ENCODE data around the gene SLC9A3. TPM values are rescaled to one million over a fixed set of nuclear protein-coding genes. Genes with fewer than 3 reads are reported as not detected.
A peak's percentile ranks its signal among the peaks of the same experiment; 100 is the strongest.

SLC9A3 gene
- total RNA-seq, 4 donors from 2014 or later = 5.9 to 8.2 (median 7.6) TPM

DNA sequence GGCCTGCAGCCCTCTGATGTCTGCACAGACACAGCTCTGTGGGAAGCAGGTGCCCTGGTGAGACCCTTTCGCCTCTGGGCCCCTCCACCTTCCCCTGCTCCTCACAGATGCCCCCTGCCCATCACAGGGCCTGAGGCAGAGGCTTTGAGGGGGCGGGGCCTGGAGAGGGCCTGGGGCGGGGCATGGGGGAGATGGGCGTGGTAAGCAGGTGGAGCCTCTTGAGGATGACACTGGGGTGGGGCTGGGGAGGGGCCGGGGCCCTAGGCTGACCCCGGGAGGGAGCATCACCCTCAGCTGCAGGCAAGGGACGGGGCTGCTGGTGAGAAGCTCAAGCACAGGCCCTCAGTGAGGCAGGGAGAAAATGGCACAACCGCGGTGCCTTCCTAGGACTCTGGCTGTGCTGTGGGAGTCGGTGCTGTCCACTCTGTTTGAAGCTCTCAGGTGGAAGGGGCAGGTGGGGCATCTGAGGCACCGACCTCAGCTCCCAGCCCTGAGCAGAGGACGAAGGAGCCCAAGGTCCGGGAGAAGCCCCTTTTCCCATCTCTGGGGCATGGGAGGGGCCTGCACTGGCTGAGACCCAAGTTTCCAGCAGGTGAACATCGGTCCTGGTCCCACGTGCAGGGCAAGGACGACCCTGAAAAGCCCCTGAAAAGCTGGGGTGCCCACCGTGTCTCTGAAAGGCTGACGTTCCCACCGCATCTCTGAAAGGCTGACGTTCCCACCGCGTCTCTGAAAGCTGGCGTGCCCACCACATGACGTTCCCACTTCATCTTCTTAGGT is 17.5 kb upstream of the SLC9A3 start:
- no peak for DNase-seq
- no peaks in the 10 kb centered on the region for H3K9me3 ChIP-seq
- no peaks in the 10 kb centered on the region for H3K27me3 ChIP-seq
- H3K36me3 ChIP-seq = no peaks in the 10 kb centered on the region
- no peak overlapping the region for H3K27ac ChIP-seq
- 69 to 82% methylated on average over 15 to 20 of the region's 24 CpGs for WGBS, 2 donors
- H3K4me1 ChIP-seq = no peaks in the 10 kb centered on the region
- TF ChIP-seq POLR2A (IDR thresholded peaks at IDR 0.05) = no peak
- TF ChIP-seq, protein P1, sequence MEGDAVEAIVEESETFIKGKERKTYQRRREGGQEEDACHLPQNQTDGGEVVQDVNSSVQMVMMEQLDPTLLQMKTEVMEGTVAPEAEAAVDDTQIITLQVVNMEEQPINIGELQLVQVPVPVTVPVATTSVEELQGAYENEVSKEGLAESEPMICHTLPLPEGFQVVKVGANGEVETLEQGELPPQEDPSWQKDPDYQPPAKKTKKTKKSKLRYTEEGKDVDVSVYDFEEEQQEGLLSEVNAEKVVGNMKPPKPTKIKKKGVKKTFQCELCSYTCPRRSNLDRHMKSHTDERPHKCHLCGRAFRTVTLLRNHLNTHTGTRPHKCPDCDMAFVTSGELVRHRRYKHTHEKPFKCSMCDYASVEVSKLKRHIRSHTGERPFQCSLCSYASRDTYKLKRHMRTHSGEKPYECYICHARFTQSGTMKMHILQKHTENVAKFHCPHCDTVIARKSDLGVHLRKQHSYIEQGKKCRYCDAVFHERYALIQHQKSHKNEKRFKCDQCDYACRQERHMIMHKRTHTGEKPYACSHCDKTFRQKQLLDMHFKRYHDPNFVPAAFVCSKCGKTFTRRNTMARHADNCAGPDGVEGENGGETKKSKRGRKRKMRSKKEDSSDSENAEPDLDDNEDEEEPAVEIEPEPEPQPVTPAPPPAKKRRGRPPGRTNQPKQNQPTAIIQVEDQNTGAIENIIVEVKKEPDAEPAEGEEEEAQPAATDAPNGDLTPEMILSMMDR (IDR thresholded peaks at IDR 0.05) = no peak
- intact Hi-C loops (cut with DNase I) = no loop called here
- no peak overlapping the region for H3K4me3 ChIP-seq (replicated peaks in 1 of 3)

DNA sequence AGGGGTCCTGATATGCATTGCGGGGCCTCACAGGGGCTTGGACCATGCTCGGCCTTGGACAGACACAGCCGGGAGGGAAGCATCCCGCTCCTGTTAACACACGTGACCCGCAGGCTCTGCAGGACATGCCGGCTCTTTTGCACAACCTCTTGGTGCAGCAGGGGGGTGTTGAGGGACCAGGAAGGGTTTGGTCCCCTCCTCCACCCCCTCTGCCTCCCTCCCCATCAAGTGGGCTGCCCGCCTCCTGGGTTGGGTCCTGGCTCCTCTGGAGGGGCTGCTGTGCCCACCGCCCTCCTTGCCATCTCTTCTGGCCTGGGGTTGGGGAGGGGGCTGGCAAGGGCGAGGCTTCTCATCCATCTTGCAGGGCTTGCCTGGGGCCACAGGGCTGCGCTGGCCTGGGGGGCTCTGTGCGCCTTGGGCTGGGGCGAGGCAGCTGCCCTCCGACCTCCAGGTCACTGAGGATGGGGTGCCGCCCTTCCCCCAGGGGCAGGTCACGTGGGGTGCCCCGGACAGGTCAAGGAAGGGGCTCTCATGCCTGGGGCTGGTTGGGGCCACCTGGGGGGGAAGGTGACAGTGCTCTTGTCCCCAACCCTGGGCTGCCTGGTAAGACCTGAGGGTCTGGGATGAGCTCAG is 16.8 kb upstream of the SLC9A3 start:
- 40 to 71% methylated on average over 2 to 7 of the region's 17 CpGs for WGBS, 2 donors
- Histone ChIP-seq H3K27ac (no peak overlapping the region), H3K9me3 (no peaks in the 10 kb centered on the region), H3K36me3 (no peaks in the 10 kb centered on the region), H3K4me1 (no peaks in the 10 kb centered on the region), H3K4me3 (replicated peaks in 1 of 3) (no peak overlapping the region), H3K27me3 (no peaks in the 10 kb centered on the region)
- peak in 1 of 2 donors; percentile 0 for DNase-seq
- TF ChIP-seq POLR2A (IDR thresholded peaks at IDR 0.05) = no peak
- TF ChIP-seq, protein P1 (IDR thresholded peaks at IDR 0.05) = no peak
- intact Hi-C loops (cut with DNase I) = no loop called here

DNA sequence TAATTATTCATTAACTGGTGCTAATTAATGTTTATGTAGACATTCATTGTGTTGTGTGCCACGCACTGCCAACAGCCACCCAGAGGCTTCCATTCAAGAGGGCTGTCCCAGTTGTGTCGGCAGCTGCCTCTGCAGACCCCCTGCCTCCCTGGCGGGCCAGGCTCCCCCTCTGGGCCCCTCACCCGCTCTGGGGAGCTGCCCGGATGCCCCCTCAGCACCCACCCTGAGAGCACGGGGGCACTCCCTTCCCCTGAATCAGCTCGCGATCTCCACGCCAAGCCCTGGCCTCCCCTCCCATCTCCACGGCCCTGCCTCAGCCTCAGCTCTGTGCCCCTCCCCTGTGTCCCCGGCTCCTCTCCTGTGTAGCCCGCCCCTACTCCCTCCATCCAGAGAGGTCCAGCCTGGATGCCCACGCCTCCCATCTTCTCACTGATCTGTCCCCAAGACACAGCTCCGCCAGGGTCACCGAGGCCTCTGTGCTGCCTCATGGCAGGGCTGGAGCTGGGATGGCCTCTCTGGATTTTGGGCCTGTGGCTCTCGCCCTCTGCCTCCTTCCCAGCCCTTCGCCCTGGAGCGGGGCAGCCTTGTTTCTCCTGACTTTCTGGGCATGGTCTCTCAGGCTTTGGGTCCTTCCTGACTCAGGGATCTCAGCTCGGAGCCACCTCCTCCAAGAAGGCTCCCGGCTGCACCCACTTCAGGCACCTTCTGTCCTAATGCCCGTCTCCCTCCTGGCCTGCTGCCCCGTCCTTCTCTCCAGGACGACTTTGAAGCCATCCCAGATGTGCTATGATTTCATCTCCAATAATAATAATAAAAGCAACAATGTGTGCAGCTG is 16.0 kb upstream of the SLC9A3 start:
- Histone ChIP-seq H3K9me3 (no peaks in the 10 kb centered on the region), H3K36me3 (no peaks in the 10 kb centered on the region), H3K4me3 (replicated peaks in 1 of 3) (no peak overlapping the region), H3K27ac (no peak overlapping the region), H3K27me3 (no peaks in the 10 kb centered on the region), H3K4me1 (no peaks in the 10 kb centered on the region)
- peak in 1 of 2 donors; percentile 1 for DNase-seq
- intact Hi-C loops (cut with DNase I) = no loop called here
- WGBS, 2 donors = 60 to 66% methylated on average over 21 to 23 of the region's 23 CpGs
- TF ChIP-seq POLR2A (IDR thresholded peaks at IDR 0.05) = no peak
- TF ChIP-seq, protein P1 (IDR thresholded peaks at IDR 0.05) = no peak

DNA sequence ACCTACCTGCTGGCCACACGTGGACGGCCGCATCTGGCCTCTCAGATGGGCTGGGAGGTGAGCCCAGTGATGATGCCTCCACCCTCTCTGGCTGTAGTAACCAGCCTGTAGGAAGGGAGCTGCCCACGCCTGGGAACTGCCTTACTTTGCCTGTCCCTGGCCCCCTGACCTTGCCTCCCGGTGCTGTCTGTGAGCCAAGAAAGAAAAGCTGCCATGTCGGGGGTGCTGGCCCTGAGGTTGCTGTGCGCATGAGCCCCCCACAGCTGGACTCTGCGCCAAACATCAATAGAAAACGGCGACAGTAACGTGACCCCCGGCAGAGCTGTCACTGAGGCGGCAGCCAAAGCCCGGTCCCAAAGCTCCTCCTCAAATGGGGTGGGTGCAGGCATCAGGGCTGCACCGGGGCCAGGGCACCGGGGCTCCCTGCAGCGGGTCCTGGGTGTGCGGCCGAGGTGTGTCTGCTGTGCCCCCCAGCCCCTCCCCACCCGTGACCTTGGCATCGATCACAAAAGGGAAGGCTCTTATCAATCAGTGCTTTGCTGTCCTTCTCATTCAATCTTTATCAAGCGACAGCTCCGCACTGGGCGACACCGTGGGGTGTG is 15.3 kb upstream of the SLC9A3 start:
- peak in 1 of 2 donors; percentile 1 for DNase-seq
- H3K9me3 ChIP-seq = no peaks in the 10 kb centered on the region
- intact Hi-C loops (cut with DNase I) = no loop called here
- TF ChIP-seq, protein P1 (IDR thresholded peaks at IDR 0.05) = no peak
- TF ChIP-seq POLR2A (IDR thresholded peaks at IDR 0.05) = no peak
- no peaks in the 10 kb centered on the region for H3K36me3 ChIP-seq
- no peaks in the 10 kb centered on the region for H3K27me3 ChIP-seq
- no peak overlapping the region for H3K27ac ChIP-seq
- 42 to 49% methylated on average over 14 to 17 of the region's 25 CpGs for WGBS, 2 donors
- H3K4me1 ChIP-seq = no peaks in the 10 kb centered on the region
- no peak overlapping the region for H3K4me3 ChIP-seq (replicated peaks in 1 of 3)
